ENCODE data around the gene OR2T1.

Gene OR2T1, protein sequence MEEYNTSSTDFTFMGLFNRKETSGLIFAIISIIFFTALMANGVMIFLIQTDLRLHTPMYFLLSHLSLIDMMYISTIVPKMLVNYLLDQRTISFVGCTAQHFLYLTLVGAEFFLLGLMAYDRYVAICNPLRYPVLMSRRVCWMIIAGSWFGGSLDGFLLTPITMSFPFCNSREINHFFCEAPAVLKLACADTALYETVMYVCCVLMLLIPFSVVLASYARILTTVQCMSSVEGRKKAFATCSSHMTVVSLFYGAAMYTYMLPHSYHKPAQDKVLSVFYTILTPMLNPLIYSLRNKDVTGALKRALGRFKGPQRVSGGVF
- 0 to 0.07 (median 0) reads per million in 9 experiments for total RNA-seq

DNA sequence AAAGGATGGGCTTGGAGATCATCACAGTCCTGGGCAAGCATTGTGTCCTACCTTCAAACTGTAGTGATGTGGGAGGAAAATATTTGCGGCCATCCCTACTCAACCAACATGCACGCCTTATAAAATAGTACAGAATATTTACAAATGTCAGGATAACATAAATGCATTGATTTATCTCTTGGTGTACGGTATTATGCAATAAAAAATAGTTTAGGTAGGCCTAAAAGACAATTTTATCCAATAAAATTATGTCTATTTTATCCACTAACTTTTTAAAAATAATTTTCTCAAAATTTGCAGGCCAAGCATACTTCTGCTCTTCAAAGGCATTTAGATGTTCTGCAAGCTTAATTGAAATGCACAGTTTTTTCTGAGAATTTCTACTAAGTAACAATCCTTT lies at the start of gene OR2T1:
Gene OR2T1, plus strand, starts transcription at position 301 of the 400 bp plus-strand sequence. CDS start 3,100 bp downstream, outside the sequence.
- Mint-ChIP-seq H3K27me3 (no peaks in the 10 kb centered on the region), H3K4me3 (no peak within 1 kb of the TSS), H3K4me1 (ENCODE audit: low read depth in 2 of 2) (no peaks in the 10 kb centered on the region), H3K36me3 (ENCODE audit: insufficient read depth) (peaks cover 2% of the 10 kb centered on the region), H3K27ac (no peak within 1 kb of the TSS), H3K9me3 (peaks cover 0 to 2% of the 10 kb centered on the region in 2 donors)
- ATAC-seq (replicated peaks) (no peak), DNase-seq (no peak)

DNA sequence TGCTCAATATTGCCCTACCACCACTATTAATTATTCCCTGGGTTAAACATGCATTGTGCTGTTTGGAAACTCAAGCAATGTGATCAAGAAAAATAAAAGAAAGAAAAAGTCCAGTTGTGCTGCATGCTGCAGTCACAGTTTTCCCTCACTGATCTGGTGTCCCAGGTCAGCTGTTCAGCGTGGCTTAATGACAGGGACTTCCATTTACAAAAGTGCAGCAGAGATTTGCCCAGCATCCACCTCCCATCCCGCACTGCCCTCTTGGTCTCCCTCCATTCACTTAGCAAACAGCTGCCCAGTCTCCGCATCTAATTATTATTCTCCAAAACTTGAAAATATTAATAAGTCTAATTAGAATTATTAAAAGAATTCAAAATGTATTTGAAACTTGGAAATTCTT lies 43.4 kb upstream of the OR2T1 start:
- no peak for ATAC-seq (replicated peaks)
- Mint-ChIP-seq H3K27me3 (peaks cover 12 to 15% of the 10 kb centered on the region in 2 donors), H3K27ac (no peak overlapping the region), H3K4me1 (ENCODE audit: low read depth in 2 of 2) (no peaks in the 10 kb centered on the region), H3K9me3 (peaks cover 0 to 9% of the 10 kb centered on the region in 2 donors), H3K36me3 (ENCODE audit: insufficient read depth) (no peaks in the 10 kb centered on the region), H3K4me3 (no peak overlapping the region)
- DNase-seq, result no peak

DNA sequence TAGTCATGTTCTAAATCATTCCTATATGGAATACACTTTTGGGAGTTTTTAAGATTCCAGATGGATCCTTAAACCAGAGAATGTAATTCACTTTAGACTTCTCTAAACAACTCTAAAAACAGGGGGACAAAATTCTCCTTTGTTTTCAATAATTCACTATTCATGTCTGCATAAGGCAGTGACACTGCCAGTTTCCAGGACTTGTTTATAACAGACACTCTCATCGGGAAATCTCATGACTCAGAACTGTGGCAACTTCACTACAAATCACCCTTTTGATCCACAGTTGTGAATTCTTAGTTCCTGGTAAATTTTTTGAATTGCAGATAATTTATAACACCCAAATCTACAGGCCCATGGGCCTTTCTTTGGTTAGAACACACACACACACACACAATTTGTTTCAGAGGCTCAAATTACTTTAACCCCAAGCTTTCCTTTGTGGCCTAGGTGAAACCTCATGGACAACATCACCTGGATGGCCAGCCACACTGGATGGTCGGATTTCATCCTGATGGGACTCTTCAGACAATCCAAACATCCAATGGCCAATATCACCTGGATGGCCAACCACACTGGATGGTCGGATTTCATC lies 41.6 kb upstream of the OR2T1 start, which contains the start of gene OR2T4:
Gene OR2T4, plus strand, starts transcription at position 545 of the 595 bp plus-strand sequence. Its CDS starts 0 bp downstream, at position 545.
- H3K4me1 Mint-ChIP-seq (ENCODE audit: low read depth in 2 of 2), result no peaks in the 10 kb centered on the region

DNA sequence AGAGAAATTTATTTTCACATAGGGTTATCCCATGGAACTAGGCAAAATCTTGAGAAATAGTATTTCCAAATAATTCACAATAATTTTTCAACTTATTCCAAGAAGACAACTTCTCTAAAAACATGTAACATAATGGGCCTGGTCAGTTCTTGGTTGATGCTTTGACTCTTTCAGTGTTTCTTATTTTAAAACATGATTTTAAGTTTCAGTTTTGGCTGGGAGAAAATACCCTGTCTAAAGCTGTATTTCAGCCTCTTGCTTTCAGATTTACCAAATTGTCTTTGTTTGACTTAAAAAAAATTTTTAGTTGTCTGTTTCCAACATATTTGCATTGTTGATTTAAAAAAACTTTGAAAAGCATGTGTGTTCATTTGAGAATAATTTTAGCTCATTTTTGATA lies 36.2 kb upstream of the OR2T1 start:
- Mint-ChIP-seq H3K27me3 (peaks cover 11 to 12% of the 10 kb centered on the region in 2 donors), H3K4me1 (ENCODE audit: low read depth in 2 of 2) (no peaks in the 10 kb centered on the region), H3K36me3 (ENCODE audit: insufficient read depth) (no peaks in the 10 kb centered on the region)

More for the DNA sequence above, 41.6 kb upstream of the OR2T1 start, which contains the start of gene OR2T4:
- peaks cover 0 to 9% of the 10 kb centered on the region in 2 donors for H3K9me3 Mint-ChIP-seq
- H3K4me3 Mint-ChIP-seq, result no peak within 1 kb of the TSS
- no peak for DNase-seq
- no peak within 1 kb of the TSS for H3K27ac Mint-ChIP-seq
- peaks cover 12 to 15% of the 10 kb centered on the region in 2 donors for H3K27me3 Mint-ChIP-seq
- no peak for ATAC-seq (replicated peaks)
- no peaks in the 10 kb centered on the region for H3K36me3 Mint-ChIP-seq (ENCODE audit: insufficient read depth)

DNA sequence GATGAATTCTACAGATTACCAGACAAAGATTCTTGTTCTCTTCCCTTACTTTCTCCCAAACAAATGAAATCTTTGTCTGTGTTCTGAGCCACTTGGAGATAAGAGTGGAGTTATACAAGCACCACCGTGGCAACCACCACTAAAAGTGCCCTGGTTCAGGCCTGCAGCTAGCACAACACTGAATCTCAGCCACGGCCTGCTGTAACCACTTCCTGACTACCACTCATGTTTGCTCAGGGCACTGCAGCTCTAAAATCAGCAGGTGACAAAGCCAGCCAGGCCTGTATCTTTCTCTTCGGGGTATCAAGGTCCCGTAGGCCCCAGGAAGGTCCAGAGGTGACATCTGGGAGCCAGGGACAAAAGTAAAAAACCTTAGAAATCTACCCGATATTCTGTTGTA lies 30.5 kb upstream of the OR2T1 start:
- ATAC-seq (replicated peaks), result no peak
- no peak overlapping the region for H3K27ac Mint-ChIP-seq

More for the DNA sequence above, 36.2 kb upstream of the OR2T1 start:
- H3K9me3 Mint-ChIP-seq, result peaks cover 0 to 9% of the 10 kb centered on the region in 2 donors
- DNase-seq, result no peak
- no peak overlapping the region for H3K27ac Mint-ChIP-seq
- ATAC-seq (replicated peaks), result no peak
- no peak overlapping the region for H3K4me3 Mint-ChIP-seq

DNA sequence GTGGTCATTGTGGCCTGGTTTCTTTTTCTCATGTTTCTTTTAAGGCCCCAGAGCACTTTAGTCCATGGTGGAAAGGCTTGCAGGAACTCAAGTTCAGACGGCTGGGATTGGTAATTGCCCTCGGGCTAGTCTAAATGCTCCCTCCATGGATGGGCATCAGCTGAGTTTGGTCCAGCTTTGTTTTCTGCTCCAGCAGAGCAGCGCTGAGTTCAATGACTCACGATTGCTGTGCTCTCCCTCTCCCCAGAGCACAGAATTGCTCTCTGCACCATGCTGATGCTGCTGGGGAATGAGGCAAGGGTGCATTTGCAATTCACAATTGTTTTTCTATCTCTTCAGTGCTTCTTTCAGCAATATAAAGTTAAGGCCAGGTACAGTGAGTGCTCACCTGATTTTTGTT lies 29.1 kb upstream of the OR2T1 start:
- H3K4me1 Mint-ChIP-seq (ENCODE audit: low read depth in 2 of 2), result no peaks in the 10 kb centered on the region
- H3K9me3 Mint-ChIP-seq, result no peaks in the 10 kb centered on the region
- no peak overlapping the region for H3K27ac Mint-ChIP-seq
- no peaks in the 10 kb centered on the region for H3K36me3 Mint-ChIP-seq (ENCODE audit: insufficient read depth)
- H3K27me3 Mint-ChIP-seq, result no peaks in the 10 kb centered on the region
- DNase-seq, result no peak
- no peak for ATAC-seq (replicated peaks)
- H3K4me3 Mint-ChIP-seq, result no peak overlapping the region

More for the DNA sequence above, 30.5 kb upstream of the OR2T1 start:
- no peaks in the 10 kb centered on the region for H3K4me1 Mint-ChIP-seq (ENCODE audit: low read depth in 2 of 2)
- no peaks in the 10 kb centered on the region for H3K9me3 Mint-ChIP-seq
- H3K36me3 Mint-ChIP-seq (ENCODE audit: insufficient read depth), result no peaks in the 10 kb centered on the region
- H3K27me3 Mint-ChIP-seq, result no peaks in the 10 kb centered on the region
- DNase-seq, result no peak
- no peak overlapping the region for H3K4me3 Mint-ChIP-seq

DNA sequence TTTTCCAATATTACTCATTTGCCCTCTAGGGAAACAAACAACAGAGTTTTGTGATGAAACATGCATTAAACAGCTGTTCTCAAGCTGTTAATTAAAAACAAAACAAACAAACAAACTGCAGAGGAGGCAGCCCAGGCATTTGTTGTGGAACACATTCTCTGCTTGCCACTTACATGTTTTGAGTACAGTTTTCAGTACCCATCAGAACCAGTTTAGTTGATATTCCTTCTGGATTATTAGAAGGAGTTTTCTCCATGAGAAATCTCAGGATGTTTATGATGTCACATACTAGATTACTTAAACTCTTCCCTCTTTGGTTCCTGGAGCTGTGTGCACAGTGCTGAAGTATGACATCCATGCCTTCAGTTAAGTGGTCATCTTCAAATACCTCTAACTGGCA lies 27.4 kb upstream of the OR2T1 start, which contains the start of gene OR2T6:
Gene OR2T6, plus strand, starts transcription at position 301 of the 400 bp plus-strand sequence. CDS start 11,863 bp downstream, outside the sequence.
- H3K4me1 Mint-ChIP-seq (ENCODE audit: low read depth in 2 of 2), result no peaks in the 10 kb centered on the region
- ATAC-seq (replicated peaks) (no peak), DNase-seq (no peak)
- no peaks in the 10 kb centered on the region for H3K9me3 Mint-ChIP-seq
- H3K27me3 Mint-ChIP-seq, result no peaks in the 10 kb centered on the region
- no peak within 1 kb of the TSS for H3K27ac Mint-ChIP-seq
- H3K4me3 Mint-ChIP-seq, result no peak within 1 kb of the TSS
- no peaks in the 10 kb centered on the region for H3K36me3 Mint-ChIP-seq (ENCODE audit: insufficient read depth)

DNA sequence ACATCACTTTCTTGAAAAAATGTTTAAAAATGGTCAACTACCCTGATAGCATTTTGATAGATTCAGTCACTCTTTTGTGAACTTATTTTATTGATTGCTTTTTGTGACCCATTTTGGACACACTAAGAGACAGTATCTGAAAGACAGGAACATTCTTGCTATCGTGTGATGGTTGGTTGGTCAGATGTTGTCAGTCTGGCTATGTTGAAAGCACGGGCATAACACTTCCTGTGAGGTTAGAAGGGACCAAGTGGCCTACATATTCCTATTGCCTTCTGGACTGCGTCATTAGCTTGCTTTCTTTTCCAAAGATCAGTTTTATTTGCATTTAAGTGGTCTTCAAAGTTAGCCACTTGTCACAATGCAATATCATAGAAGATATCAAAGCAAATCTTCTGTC lies 25.9 kb upstream of the OR2T1 start:
- ATAC-seq (replicated peaks), result no peak
- no peaks in the 10 kb centered on the region for H3K36me3 Mint-ChIP-seq (ENCODE audit: insufficient read depth)
- H3K4me3 Mint-ChIP-seq, result no peak overlapping the region

DNA sequence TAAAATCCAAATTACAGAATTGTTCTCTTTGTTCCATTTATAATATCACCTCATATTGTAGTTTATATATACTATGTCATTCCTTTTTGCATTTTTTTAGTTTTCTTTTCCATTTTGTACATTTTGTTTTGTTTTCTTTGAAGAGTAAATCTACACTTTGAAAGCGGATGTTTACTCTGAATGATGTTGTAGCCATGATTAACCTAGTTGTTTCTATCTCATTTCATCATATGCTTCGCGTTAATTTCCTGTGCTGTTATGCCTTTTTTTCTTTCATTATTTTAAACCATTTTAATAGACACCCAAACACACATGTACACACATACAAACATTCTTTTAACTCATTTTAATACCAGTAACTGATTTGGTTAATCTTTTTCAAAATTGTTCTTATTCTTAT lies 22.0 kb upstream of the OR2T1 start:
- no peak for ATAC-seq (replicated peaks)
- no peaks in the 10 kb centered on the region for H3K9me3 Mint-ChIP-seq
- H3K4me3 Mint-ChIP-seq, result no peak overlapping the region
- H3K27ac Mint-ChIP-seq, result no peak overlapping the region
- DNase-seq, result no peak
- H3K27me3 Mint-ChIP-seq, result peaks cover 0 to under 1% of the 10 kb centered on the region in 2 donors
- H3K36me3 Mint-ChIP-seq (ENCODE audit: insufficient read depth), result no peaks in the 10 kb centered on the region
- H3K4me1 Mint-ChIP-seq (ENCODE audit: low read depth in 2 of 2), result no peaks in the 10 kb centered on the region

More for the DNA sequence above, 25.9 kb upstream of the OR2T1 start:
- no peaks in the 10 kb centered on the region for H3K27me3 Mint-ChIP-seq
- no peaks in the 10 kb centered on the region for H3K4me1 Mint-ChIP-seq (ENCODE audit: low read depth in 2 of 2)
- H3K9me3 Mint-ChIP-seq, result no peaks in the 10 kb centered on the region
- no peak for DNase-seq
- no peak overlapping the region for H3K27ac Mint-ChIP-seq

DNA sequence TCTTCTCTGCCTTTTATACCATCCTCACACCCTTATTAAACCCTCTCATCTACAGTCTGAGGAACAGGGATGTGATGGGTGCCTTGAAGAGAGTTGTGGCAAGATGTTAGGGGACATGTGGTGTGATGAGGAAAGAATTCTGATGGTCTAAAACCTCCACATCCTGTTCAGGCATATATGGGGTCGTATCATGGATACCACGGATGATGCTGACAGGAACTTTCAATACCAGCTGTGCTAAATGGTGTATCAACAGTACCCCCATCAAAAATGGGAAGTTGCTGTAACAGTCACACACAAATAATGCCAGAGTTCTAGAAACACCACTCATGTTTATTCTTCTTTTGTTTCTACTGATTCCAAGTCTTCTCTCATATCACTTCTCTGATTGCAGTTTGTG lies 14.4 kb upstream of the OR2T1 start:
- DNase-seq, result no peak
- peaks cover 0 to 46% of the 10 kb centered on the region in 2 donors for H3K27me3 Mint-ChIP-seq
- ATAC-seq (replicated peaks), result no peak
- H3K4me3 Mint-ChIP-seq, result no peak overlapping the region
- no peaks in the 10 kb centered on the region for H3K4me1 Mint-ChIP-seq (ENCODE audit: low read depth in 2 of 2)
- H3K9me3 Mint-ChIP-seq, result peaks cover 0 to 7% of the 10 kb centered on the region in 2 donors
- H3K27ac Mint-ChIP-seq, result no peak overlapping the region
- no peaks in the 10 kb centered on the region for H3K36me3 Mint-ChIP-seq (ENCODE audit: insufficient read depth)

DNA sequence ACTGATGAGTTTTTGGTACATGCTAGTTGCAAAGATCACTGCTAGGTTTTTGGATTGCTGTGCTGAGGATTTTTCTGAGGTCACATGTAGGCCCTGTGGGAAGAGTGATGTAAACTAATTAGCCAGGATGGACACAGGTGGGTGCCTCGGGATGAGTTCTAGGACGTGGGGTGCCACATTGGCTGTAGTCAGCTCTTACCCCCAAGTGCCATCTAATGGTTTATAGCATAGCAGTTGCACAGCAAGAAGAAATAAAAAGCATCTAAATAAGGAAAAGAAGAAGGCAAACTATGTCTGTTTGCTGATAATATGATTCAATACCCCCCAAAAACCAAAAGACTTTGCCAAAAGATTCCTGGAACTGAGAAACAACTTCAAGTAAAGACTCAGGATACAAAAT lies 9.8 kb upstream of the OR2T1 start:
- no peak overlapping the region for H3K4me3 Mint-ChIP-seq
- peaks cover 0 to 52% of the 10 kb centered on the region in 2 donors for H3K27me3 Mint-ChIP-seq
- H3K36me3 Mint-ChIP-seq (ENCODE audit: insufficient read depth), result no peaks in the 10 kb centered on the region
- ATAC-seq (replicated peaks) (no peak), DNase-seq (no peak)
- H3K9me3 Mint-ChIP-seq, result peaks cover 2 to 7% of the 10 kb centered on the region in 2 donors
- no peak overlapping the region for H3K27ac Mint-ChIP-seq
- no peaks in the 10 kb centered on the region for H3K4me1 Mint-ChIP-seq (ENCODE audit: low read depth in 2 of 2)

DNA sequence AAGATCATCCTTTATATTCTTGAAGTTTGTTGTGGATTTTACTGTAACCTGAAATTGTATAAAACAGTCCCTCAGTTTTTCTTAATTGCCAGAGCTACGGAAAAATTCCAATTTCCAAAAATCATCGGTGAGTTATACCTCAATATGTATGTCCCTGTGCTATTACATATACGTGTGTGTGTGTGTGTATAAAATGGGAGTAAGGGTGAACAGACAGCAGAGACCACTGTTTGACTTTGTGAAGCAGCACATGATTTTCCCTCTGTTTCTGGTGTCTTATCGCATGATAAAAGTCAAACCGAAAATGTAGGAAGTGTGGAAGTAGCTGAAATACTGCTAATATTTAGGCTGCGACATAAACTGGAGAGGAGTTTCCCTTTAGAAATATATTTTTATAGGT lies 1.2 kb downstream of the OR2T1 start:
- ATAC-seq (replicated peaks), result no peak
- H3K9me3 Mint-ChIP-seq, result peaks cover 0 to 2% of the 10 kb centered on the region in 2 donors
- H3K4me3 Mint-ChIP-seq, result no peak overlapping the region
- DNase-seq, result no peak
- no peaks in the 10 kb centered on the region for H3K4me1 Mint-ChIP-seq (ENCODE audit: low read depth in 2 of 2)
- H3K27ac Mint-ChIP-seq, result no peak overlapping the region
- H3K27me3 Mint-ChIP-seq, result no peaks in the 10 kb centered on the region
- peaks cover 2% of the 10 kb centered on the region for H3K36me3 Mint-ChIP-seq (ENCODE audit: insufficient read depth)

DNA sequence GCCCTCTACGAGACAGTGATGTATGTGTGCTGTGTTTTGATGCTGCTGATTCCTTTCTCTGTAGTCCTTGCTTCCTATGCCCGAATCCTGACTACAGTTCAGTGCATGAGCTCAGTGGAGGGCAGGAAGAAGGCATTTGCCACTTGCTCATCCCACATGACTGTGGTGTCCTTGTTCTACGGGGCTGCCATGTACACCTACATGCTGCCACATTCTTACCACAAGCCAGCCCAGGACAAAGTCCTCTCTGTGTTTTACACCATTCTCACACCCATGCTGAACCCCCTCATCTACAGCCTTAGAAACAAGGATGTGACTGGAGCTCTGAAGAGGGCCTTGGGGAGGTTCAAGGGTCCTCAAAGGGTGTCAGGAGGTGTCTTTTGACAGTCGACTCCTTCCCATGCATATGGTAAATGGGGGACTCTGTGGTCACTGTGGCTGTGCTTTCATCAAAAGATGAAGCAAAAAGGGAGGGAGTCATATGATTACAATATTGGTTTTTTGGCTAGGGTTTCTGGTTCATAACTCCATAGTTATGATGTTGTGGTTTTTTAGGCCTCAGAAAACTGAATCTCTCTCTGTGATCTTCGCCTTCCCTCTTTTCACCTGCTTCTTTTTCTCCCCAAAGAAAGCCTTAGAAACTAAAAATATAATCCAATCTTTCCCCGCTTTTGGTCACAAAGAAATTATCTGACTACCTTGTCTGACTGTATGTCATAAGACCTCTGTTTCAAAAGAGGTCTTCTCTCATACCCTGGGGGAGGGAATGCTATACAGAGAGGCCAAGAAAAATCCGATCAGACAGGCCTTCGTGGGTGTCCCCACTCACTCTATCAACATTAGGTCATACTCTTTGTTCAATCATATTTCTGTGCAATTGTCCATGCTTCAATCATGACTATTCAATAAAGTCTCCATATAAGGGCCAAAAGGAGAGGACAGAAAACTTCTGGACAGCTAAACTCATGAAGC lies 4.2 kb downstream of the OR2T1 start:
- no peak for DNase-seq
- H3K4me3 Mint-ChIP-seq, result no peak overlapping the region
- H3K4me1 Mint-ChIP-seq (ENCODE audit: low read depth in 2 of 2), result no peaks in the 10 kb centered on the region
- peaks cover 5% of the 10 kb centered on the region for H3K36me3 Mint-ChIP-seq (ENCODE audit: insufficient read depth)
- H3K27ac Mint-ChIP-seq, result no peak overlapping the region
- no peak for ATAC-seq (replicated peaks)
- H3K27me3 Mint-ChIP-seq, result no peaks in the 10 kb centered on the region
- H3K9me3 Mint-ChIP-seq, result peaks cover 4 to 8% of the 10 kb centered on the region in 2 donors

Data from effector memory CD8-positive, alpha-beta T cell (primary cell).